Bronchial epithelial cell (primary cell): Measurements from ENCODE around the gene SLC12A9. TPM values are rescaled to one million over a fixed set of nuclear protein-coding genes. Genes with fewer than 3 reads are reported as not detected.

ENCODE experiments used
- DNase-seq: peaks from one replicate; pipeline ENCODE4 v3.0.0-alpha.2; 2010; ENCODE audit warnings: low read depth
- FAIRE-seq: peaks from 2 replicates; lab custom pipeline; 2011; peaks lifted over from hg19 to GRCh38; lab: Jason Lieb, UNC
- H3K27me3 ChIP-seq: 2 replicates; pipeline ENCODE4 v1.5.1; 2011; ENCODE audit warnings: low read length; ENCODE audit not compliant: control insufficient read depth, insufficient read depth
- H3K36me3 ChIP-seq: 2 replicates; pipeline ENCODE4 v1.5.1; 2011; ENCODE audit warnings: low read length; ENCODE audit not compliant: control insufficient read depth, insufficient read depth
- H3K4me3 ChIP-seq: 2 replicates; pipeline ENCODE4 v1.5.1; 2011; ENCODE audit warnings: mild to moderate bottlenecking, low read depth, low read length, control low read depth
- CTCF ChIP-seq: IDR thresholded peaks from 2 replicates; pipeline ENCODE4 v1.5.1; 2011; ENCODE audit warnings: mild to moderate bottlenecking, moderate library complexity, low read length, control low read depth, inconsistent platforms; ENCODE audit not compliant: insufficient read depth, severe bottlenecking
- total RNA-seq: library from RNA; depleted of rRNA; stranded (reverse); fragments of >200 nt; gene quantifications from 2 replicates; pipeline ENCODE4 v1.2.1, GENCODE V29; 2014

The SLC12A9 gene
- total RNA-seq, 1 donor from 2014 or later = 7.6 TPM

GRCh38 chr7:100896732-100897608 is 44.5 kb downstream of the SLC12A9 start:
- H3K4me3 ChIP-seq = no peak overlapping the region
- FAIRE-seq (no peak), DNase-seq (no peak)
- H3K36me3 ChIP-seq = no peaks in the 10 kb centered on the region
- TF ChIP-seq CTCF = peak; percentile 85
- H3K27me3 ChIP-seq = peaks cover 11% of the 10 kb centered on the region

- TF ChIP-seq CTCF = no peak
- FAIRE-seq = no peak
- no peak for DNase-seq
- Histone ChIP-seq H3K4me3 (no peak overlapping the region), H3K27me3 (peaks cover 11% of the 10 kb centered on the region), H3K36me3 (no peaks in the 10 kb centered on the region)
Measured at GRCh38 chr7:100897772-100898454, 45.4 kb downstream of the SLC12A9 start.

- FAIRE-seq (no peak), DNase-seq (no peak)
- Histone ChIP-seq H3K4me3 (no peak overlapping the region), H3K27me3 (peaks cover 11% of the 10 kb centered on the region), H3K36me3 (no peaks in the 10 kb centered on the region)
- TF ChIP-seq CTCF = no peak
Measured at GRCh38 chr7:100899432-100899831, 46.9 kb downstream of the SLC12A9 start.

DNA sequence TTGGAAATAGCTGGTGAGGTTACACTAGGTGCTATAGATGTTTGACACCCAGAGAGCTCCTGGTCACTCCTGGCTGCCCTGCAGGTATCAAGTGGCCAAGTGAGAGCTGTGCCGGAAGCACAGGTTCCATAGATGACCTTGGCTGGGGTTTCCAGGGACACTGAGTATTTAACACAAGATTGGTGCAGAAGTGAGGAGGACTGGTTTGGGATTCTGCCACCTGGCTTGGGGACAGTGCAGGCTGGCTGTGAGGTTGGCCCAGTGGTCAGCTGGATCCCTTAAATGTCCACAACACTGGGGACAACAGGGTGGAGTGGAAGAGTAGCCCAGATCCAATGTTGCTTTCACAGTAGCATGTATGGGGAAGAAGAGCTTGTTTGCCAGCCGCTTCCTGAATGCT is 48.5 kb downstream of the SLC12A9 start:
- H3K36me3 ChIP-seq = no peaks in the 10 kb centered on the region
- peaks cover 10% of the 10 kb centered on the region for H3K27me3 ChIP-seq
- H3K4me3 ChIP-seq = no peak overlapping the region
- FAIRE-seq = no peak
- no peak for TF ChIP-seq CTCF
- DNase-seq = no peak

DNA sequence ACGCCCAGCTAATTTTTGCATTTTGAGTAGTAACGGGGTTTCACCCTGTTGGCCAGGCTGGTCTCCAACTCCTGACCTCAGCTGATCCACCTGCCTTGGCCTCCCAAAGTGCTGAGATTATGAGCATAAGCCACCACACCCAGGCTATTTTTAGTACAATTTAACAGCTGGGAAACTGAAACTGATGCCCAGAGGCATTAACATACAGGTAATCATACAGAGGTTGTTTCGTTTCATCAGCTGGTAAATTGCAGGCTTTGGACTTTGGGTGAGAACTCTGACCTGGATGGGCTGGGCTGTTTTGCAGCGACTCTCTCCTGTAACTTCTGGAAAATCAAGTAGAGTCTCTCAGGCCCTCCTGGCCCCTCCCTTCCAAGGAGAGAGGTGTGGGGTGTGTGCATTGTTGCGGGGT is 49.4 kb downstream of the SLC12A9 start:
- Histone ChIP-seq H3K27me3 (peaks cover 4% of the 10 kb centered on the region), H3K4me3 (no peak overlapping the region), H3K36me3 (no peaks in the 10 kb centered on the region)
- DNase-seq (no peak), FAIRE-seq (no peak)
- no peak for TF ChIP-seq CTCF
